Measurements from ENCODE around the gene LFNG. TPM values are rescaled to one million over a fixed set of nuclear protein-coding genes. Genes with fewer than 3 reads are reported as not detected.

The LFNG gene
- total and polyA plus RNA-seq, 2 of the 13 experiments (the other 11 are each of a cell fraction or from before 2014, with no cell fraction given), result 0.44 to 1.5 TPM

- TF ChIP-seq ZNF503 (CRISPR knock-in tag; IDR thresholded peaks at IDR 0.05) (peak; percentile 68; the same call in 1 of the 2 replicates), CEBPB (IDR thresholded peaks at IDR 0.05; ENCODE audit: borderline replicate concordance, low read depth, low read length) (no peak), FOXO4 (CRISPR knock-in tag; conservative IDR thresholded peaks at IDR 0.05) (no peak), SALL1 (CRISPR knock-in tag; IDR thresholded peaks at IDR 0.05) (peak; percentile 38; the same call in 1 of the 2 replicates), NR2F6 (IDR thresholded peaks at IDR 0.05) (peak; percentile 75), NR2F6 (CRISPR knock-in tag; IDR thresholded peaks at IDR 0.05) (peak; percentile 61), ZNF317 (CRISPR knock-in tag; IDR thresholded peaks at IDR 0.05) (0 out of 2 replicates have a peak, but pooled peaks have one; percentile 77), FOXA3 (CRISPR knock-in tag; IDR thresholded peaks at IDR 0.05) (peak; percentile 93), GZF1 (CRISPR knock-in tag; IDR thresholded peaks at IDR 0.05) (peak; percentile 94), HMG20B (CRISPR knock-in tag; conservative IDR thresholded peaks at IDR 0.05) (peak; percentile 93), FUBP1 (CRISPR knock-in tag; IDR thresholded peaks at IDR 0.05; ENCODE audit: borderline replicate concordance) (peak; percentile 64; the same call in 1 of the 2 replicates), ZNF75D (CRISPR knock-in tag; IDR thresholded peaks at IDR 0.05; ENCODE audit: borderline replicate concordance) (no peak), KDM1A (CRISPR knock-in tag; IDR thresholded peaks at IDR 0.05) (no peak), PPARG (CRISPR knock-in tag; conservative IDR thresholded peaks at IDR 0.05) (peak; percentile 88), RARA (CRISPR knock-in tag; IDR thresholded peaks at IDR 0.05) (peak; percentile 76), ETS1 (CRISPR knock-in tag; IDR thresholded peaks at IDR 0.05) (peak; percentile 41; the same call in 1 of the 2 replicates), NFIC (IDR thresholded peaks at IDR 0.05; ENCODE audit: low read length) (no peak), KDM5A (IDR thresholded peaks at IDR 0.05; ENCODE audit: borderline replicate concordance, low read length) (no peak), POGK (CRISPR knock-in tag; conservative IDR thresholded peaks at IDR 0.05) (no peak)
These were observed 8.4 kb upstream of the LFNG start (continued) for GRCh38 chr7:2510909-2511768.

Data from HepG2 (cell line).